Thoracic aorta (tissue), 2 donors: ENCODE measurements around the gene RTTN. TPM values are rescaled to one million over a fixed set of nuclear protein-coding genes. Genes with fewer than 3 reads are reported as not detected.

ENCODE experiments used
- ATAC-seq: fragments of 150-250 bp; one replicate; pipeline ENCODE4 v1.8.0; 2017; ENCODE audit warnings: low read depth; ENCODE audit not compliant: insufficient number of reproducible peaks, low FRiP score
- DNase-seq: peaks from one replicate; pipeline ENCODE4 v3.0.0-alpha.2; 2020; ENCODE audit warnings: low spot score
- H3K27ac ChIP-seq, 2 donors: fragments of 200-600 bp; sonication (generic); 1 replicate in 1 of 2; 2 replicates in 1 of 2; pipeline ENCODE4 v1.5.1; 2016; ENCODE audit warnings: mild to moderate bottlenecking in 2 of 2, moderate library complexity in 2 of 2
- H3K27me3 ChIP-seq: fragments of 200-600 bp; sonication (generic); replicated peaks from 2 replicates; pipeline ENCODE4 v1.6.0; 2016; ENCODE audit warnings: mild to moderate bottlenecking; ENCODE audit not compliant: insufficient read depth
- H3K36me3 ChIP-seq: fragments of 200-600 bp; sonication (generic); one replicate; pipeline ENCODE4 v1.5.1; 2016
- H3K4me1 ChIP-seq, 2 donors: fragments of 200-600 bp; sonication (generic); 1 replicate in 1 of 2; 2 replicates in 1 of 2; pipeline versions ENCODE4 v1.5.1 to v1.6.0; 2016; ENCODE audit warnings: low read depth in 2 of 2, mild to moderate bottlenecking in 1 of 2; ENCODE audit not compliant: control insufficient read depth in 1 of 2
- H3K4me3 ChIP-seq: fragments of 200-600 bp; sonication (generic); 2 replicates; pipeline ENCODE4 v1.5.1; 2016; ENCODE audit warnings: mild to moderate bottlenecking
- H3K9me3 ChIP-seq: fragments of 200-600 bp; sonication (generic); 2 replicates; pipeline ENCODE4 v1.5.1; 2016
- CTCF ChIP-seq: fragments of 200-600 bp; sonication (generic); IDR thresholded peaks from one replicate; pipeline ENCODE4 v1.5.1; 2019; ENCODE audit warnings: antibody characterized with exemption
- total RNA-seq, 2 donors: library from RNA; depleted of rRNA; stranded (reverse); fragments of >200 nt; gene quantifications; one replicate each; pipeline versions ENCODE4 v1.1.0 to v1.2.3, GENCODE V29; 2016

The RTTN gene
- total RNA-seq, 2 donors from 2014 or later: 13.1 to 20.7 TPM

- no peaks in the 10 kb centered on the region for H3K27me3 ChIP-seq
- no peak overlapping the region for H3K27ac ChIP-seq
- H3K9me3 ChIP-seq: no peaks in the 10 kb centered on the region
- ATAC-seq (no peak), DNase-seq (no peak)
- peaks cover 8 to 11% of the 10 kb centered on the region in 2 donors for H3K4me1 ChIP-seq
- TF ChIP-seq CTCF: no peak
- H3K4me3 ChIP-seq: no peak overlapping the region
- H3K36me3 ChIP-seq: no peaks in the 10 kb centered on the region
These were observed 1.7 kb upstream of the RTTN start for GRCh38 chr18:70207181-70207580.

- Histone ChIP-seq H3K4me1 (peaks cover 8 to 11% of the 10 kb centered on the region in 2 donors), H3K27ac (no peak overlapping the region), H3K4me3 (no peak overlapping the region), H3K36me3 (peaks cover 3% of the 10 kb centered on the region), H3K27me3 (no peaks in the 10 kb centered on the region), H3K9me3 (no peaks in the 10 kb centered on the region)
- no peak for DNase-seq
- no peak for ATAC-seq
- TF ChIP-seq CTCF: no peak
These were observed 5.2 kb downstream of the RTTN start for GRCh38 chr18:70200286-70200685.

- ATAC-seq (no peak), DNase-seq (no peak)
- TF ChIP-seq CTCF: no peak
- H3K4me3 ChIP-seq: no peak overlapping the region
- peaks cover 6% of the 10 kb centered on the region for H3K36me3 ChIP-seq
- H3K9me3 ChIP-seq: no peaks in the 10 kb centered on the region
- H3K27ac ChIP-seq: no peak overlapping the region
- no peaks in the 10 kb centered on the region for H3K4me1 ChIP-seq
- no peaks in the 10 kb centered on the region for H3K27me3 ChIP-seq
These were observed 7.6 kb downstream of the RTTN start for GRCh38 chr18:70197844-70198243.

- TF ChIP-seq CTCF: no peak
- DNase-seq (no peak), ATAC-seq (no peak)
- Histone ChIP-seq H3K36me3 (peaks cover 6% of the 10 kb centered on the region), H3K9me3 (no peaks in the 10 kb centered on the region), H3K4me1 (no peaks in the 10 kb centered on the region), H3K4me3 (no peak overlapping the region), H3K27ac (no peak overlapping the region), H3K27me3 (no peaks in the 10 kb centered on the region)
These were observed 8.5 kb downstream of the RTTN start for GRCh38 chr18:70197026-70197425.

GRCh38 chr18:70195852-70196434 lies 9.5 kb downstream of the RTTN start:
- H3K4me1 ChIP-seq: no peaks in the 10 kb centered on the region
- no peaks in the 10 kb centered on the region for H3K9me3 ChIP-seq
- H3K4me3 ChIP-seq: no peak overlapping the region
- ATAC-seq (no peak), DNase-seq (no peak)
- no peaks in the 10 kb centered on the region for H3K27me3 ChIP-seq
- TF ChIP-seq CTCF: peak; percentile 72
- peaks cover 6% of the 10 kb centered on the region for H3K36me3 ChIP-seq
- no peak overlapping the region for H3K27ac ChIP-seq
